Measurements from ENCODE around the gene FOXP3. TPM values are rescaled to one million over a fixed set of nuclear protein-coding genes. Genes with fewer than 3 reads are reported as not detected.

Gene FOXP3
- total and polyA plus RNA-seq, 2 of the 8 experiments (the other 6 are each of a cell fraction or from before 2014, with no cell fraction given), result 0.37 to 0.54 TPM

DNA sequence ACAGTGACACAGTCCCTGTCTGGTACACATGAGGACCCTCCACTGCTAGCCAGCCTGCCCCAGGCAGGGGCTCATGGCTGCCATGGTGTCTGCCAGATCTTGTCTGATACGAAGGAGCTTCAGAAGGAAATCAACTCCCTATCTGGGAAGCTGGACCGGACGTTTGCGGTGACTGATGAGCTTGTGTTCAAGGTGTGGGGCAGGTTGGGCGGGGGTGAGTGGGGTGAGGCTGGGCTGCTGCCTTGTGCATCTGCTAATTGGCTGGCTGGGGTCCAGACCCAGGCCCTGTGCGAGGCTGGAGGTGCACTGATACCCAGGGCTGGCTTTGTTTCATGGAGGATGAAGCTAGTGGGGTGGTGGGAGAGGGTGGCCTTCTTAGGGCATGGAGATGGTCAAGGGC, 15.4 kb downstream of the FOXP3 start:
- H4K91ac ChIP-seq (replicated peaks; ENCODE audit: insufficient read length, low read length), result no peak overlapping the region
- WGBS, 2 experiments (ENCODE audit: extremely low coverage in 1 of 2, insufficient coverage in 1 of 2, insufficient read length in 1 of 2, insufficient replicate concordance in 2 of 2, low coverage in 1 of 2, low lambda C conversion rate in 2 of 2, missing lambda C conversion rate in 1 of 2), result 95% methylated on average over 6 of the region's 6 CpGs; no CpG with 5 or more reads in 1 of the 2 experiments
- ChIA-PET CTCF (ENCODE audit: partially characterized antibody) (interaction anchor here (1.4 kb wide), 1 partner anchor 56 kb away, joined by 4 read pairs; no protein-coding TSS in a partner anchor), POLR2A (ENCODE audit: partially characterized antibody) (interaction anchor here (1.0 to 1.2 kb wide), 4 partner anchors 10 to 83 kb away, joined by 3 to 4 read pairs (median 3); no protein-coding TSS in a partner anchor)
- no peak overlapping the region for H2AFZ ChIP-seq (ENCODE audit: low read length)
- no peak overlapping the region for H2BK5ac ChIP-seq (ENCODE audit: low read depth, low read length)
- H2BK20ac ChIP-seq (ENCODE audit: low read length), result no peak overlapping the region
- H3K4ac ChIP-seq (replicated peaks; ENCODE audit: insufficient read length, low read depth, low read length), result no peak overlapping the region
- H3K27me3 ChIP-seq (replicated peaks in 1 of 4; ENCODE audit: control insufficient read depth in 3 of 4, extremely low read depth in 1 of 4, insufficient read depth in 3 of 4, low read length in 3 of 4), result no peaks in the 10 kb centered on the region
- H3K14ac ChIP-seq (ENCODE audit: insufficient read length), result no peak overlapping the region
- H3K9ac ChIP-seq (replicated peaks in 1 of 4; ENCODE audit: extremely low read depth in 1 of 4, low read depth in 3 of 4, low read length in 3 of 4), result no peak overlapping the region
- no peak overlapping the region for H3K18ac ChIP-seq (ENCODE audit: extremely low read depth, low read length)
- no peak overlapping the region for H3K56ac ChIP-seq (replicated peaks; ENCODE audit: insufficient read length, low read depth, low read length)
- H4K20me1 ChIP-seq (replicated peaks in 1 of 2; ENCODE audit: control insufficient read depth in 1 of 2, insufficient read depth in 2 of 2, low read length in 2 of 2), result no peaks in the 10 kb centered on the region
- no peak overlapping the region for H2BK12ac ChIP-seq (ENCODE audit: low read depth, low read length)
- no peak for DNase-seq (ENCODE audit: low read depth in 1 of 2, low spot score in 2 of 2)
- no peaks in the 10 kb centered on the region for H3K79me2 ChIP-seq (ENCODE audit: control insufficient read depth in 1 of 2, insufficient read depth in 2 of 2, low read length in 2 of 2)
- H3K4me3 ChIP-seq (ENCODE audit: extremely low read depth in 1 of 4, insufficient read depth in 2 of 4, low read depth in 3 of 4, low read length in 4 of 4), result no peak overlapping the region
- no peak overlapping the region for H4K5ac ChIP-seq (ENCODE audit: insufficient read length, low read depth, low read length)
- no peak overlapping the region for H4K8ac ChIP-seq (ENCODE audit: extremely low read depth, insufficient read depth, low read length)
- no peak overlapping the region for H2BK120ac ChIP-seq (replicated peaks; ENCODE audit: low read depth, low read length)
- no peak overlapping the region for H2BK15ac ChIP-seq (ENCODE audit: low read length)
- no peak overlapping the region for H3K23ac ChIP-seq (ENCODE audit: insufficient read length)
- H3K9me3 ChIP-seq (ENCODE audit: insufficient read depth in 2 of 2, low read depth in 1 of 2, low read length in 1 of 2), result no peaks in the 10 kb centered on the region
- no peak for FAIRE-seq
- no peaks in the 10 kb centered on the region; a peak in 1 of 7 replicates for H3K4me1 ChIP-seq (replicated peaks in 1 of 4; ENCODE audit: control insufficient read depth in 3 of 4, insufficient read depth in 4 of 4, low read length in 3 of 4)
- H3K36me3 ChIP-seq (ENCODE audit: control insufficient read depth in 2 of 4, insufficient read depth in 4 of 4, low read length in 3 of 4), result no peaks in the 10 kb centered on the region
- H3K4me2 ChIP-seq (ENCODE audit: insufficient read depth in 1 of 2, low read depth in 2 of 2, low read length in 2 of 2), result no peak overlapping the region
- H3K27ac ChIP-seq (ENCODE audit: low read depth, low read length), result no peak overlapping the region
- H3K79me1 ChIP-seq (ENCODE audit: low read depth, low read length), result no peaks in the 10 kb centered on the region
- no peaks in the 10 kb centered on the region; the same call in 1 of the 2 replicates for H3K23me2 ChIP-seq (ENCODE audit: low read depth, low read length)
- H2AK5ac ChIP-seq (ENCODE audit: low read depth, low read length), result no peak overlapping the region
- TF ChIP-seq ASH2L (IDR thresholded peaks at IDR 0.05; ENCODE audit: low read length), result no peak
- TF ChIP-seq, protein P1, sequence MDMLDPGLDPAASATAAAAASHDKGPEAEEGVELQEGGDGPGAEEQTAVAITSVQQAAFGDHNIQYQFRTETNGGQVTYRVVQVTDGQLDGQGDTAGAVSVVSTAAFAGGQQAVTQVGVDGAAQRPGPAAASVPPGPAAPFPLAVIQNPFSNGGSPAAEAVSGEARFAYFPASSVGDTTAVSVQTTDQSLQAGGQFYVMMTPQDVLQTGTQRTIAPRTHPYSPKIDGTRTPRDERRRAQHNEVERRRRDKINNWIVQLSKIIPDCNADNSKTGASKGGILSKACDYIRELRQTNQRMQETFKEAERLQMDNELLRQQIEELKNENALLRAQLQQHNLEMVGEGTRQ (IDR thresholded peaks at IDR 0.05; ENCODE audit: low read length), result no peak
- no peak for TF ChIP-seq BRCA1 (IDR thresholded peaks at IDR 0.05; ENCODE audit: low read depth, low read length)
- TF ChIP-seq CBX5 (IDR thresholded peaks at IDR 0.05; ENCODE audit: low read depth, low read length), result no peak

Data from H1 (cell line).